ENCODE measurements around the gene POLA2. TPM values are rescaled to one million over a fixed set of nuclear protein-coding genes. Genes with fewer than 3 reads are reported as not detected.
A peak's percentile ranks its signal among the peaks of the same experiment; 100 is the strongest.

The POLA2 gene
- polyA plus RNA-seq, 2 of the 4 experiments (the other 2 are of a cell fraction), result 34.5 to 52.3 TPM

GRCh38 chr11:65292890-65293289, 31.1 kb downstream of the POLA2 start:
- FAIRE-seq, result no peak

GRCh38 chr11:65293909-65294381, 32.2 kb downstream of the POLA2 start:
- Histone ChIP-seq H3K27ac (peak overlapping the region in 1 of 2 experiments; percentile 94; a peak in 2 of 6 replicates), H3K4me3 (no peak overlapping the region), H3K9me3 (no peaks in the 10 kb centered on the region), H3K4me2 (no peak overlapping the region), H3K4me1 (peaks cover 47% of the 10 kb centered on the region)
- FAIRE-seq (no peak), DNase-seq (ENCODE audit: low read depth in 1 of 2, low spot score in 1 of 2) (no peak), ATAC-seq (no peak)
- CTCF ChIA-PET, result interaction anchor here (76.3 to 78.3 kb wide), 2 partner anchors 13 to 22 kb away, joined by 3090 read pairs; partner anchors contain the start of genes CDC42EP2, DPF2, POLA2 and TIGD3
- WGBS (ENCODE audit: missing lambda C conversion rate), result 92% methylated on average over 10 of the region's 10 CpGs
- no peak for TF ChIP-seq EHF (CRISPR knock-in tag; IDR thresholded peaks at IDR 0.05)
- TF ChIP-seq JUN (IDR thresholded peaks at IDR 0.05), result no peak
- TF ChIP-seq PBX3 (IDR thresholded peaks at IDR 0.05), result no peak
- TF ChIP-seq CHD4 (IDR thresholded peaks at IDR 0.05; ENCODE audit: borderline replicate concordance), result no peak
- no peak for TF ChIP-seq ZNF302 (CRISPR knock-in tag; IDR thresholded peaks at IDR 0.05)
- TF ChIP-seq MAFK (IDR thresholded peaks at IDR 0.05; ENCODE audit: partially characterized antibody), result no peak
- no peak for TF ChIP-seq TFCP2L1 (CRISPR knock-in tag; IDR thresholded peaks at IDR 0.05)
- no peak for TF ChIP-seq SREBF2 (IDR thresholded peaks at IDR 0.05)
- TF ChIP-seq ZSCAN20 (CRISPR knock-in tag; IDR thresholded peaks at IDR 0.05), result no peak
- no peak for TF ChIP-seq RFX5 (IDR thresholded peaks at IDR 0.05)
- no peak for TF ChIP-seq EP300 (IDR thresholded peaks at IDR 0.05)
- no peak for TF ChIP-seq REST (IDR thresholded peaks at IDR 0.05)
- TF ChIP-seq JUNB (IDR thresholded peaks at IDR 0.05), result no peak
- no peak for TF ChIP-seq TP53 (CRISPR knock-in tag; IDR thresholded peaks at IDR 0.05)
- TF ChIP-seq KDM1A (IDR thresholded peaks at IDR 0.05; ENCODE audit: low read depth), result no peak
- no peak for TF ChIP-seq CBX8 (IDR thresholded peaks at IDR 0.05)
- TF ChIP-seq RAD21 (conservative IDR thresholded peaks at IDR 0.05 in 1 of 2, IDR thresholded peaks at IDR 0.05 in 1 of 2), result no peak
- TF ChIP-seq ELK1 (IDR thresholded peaks at IDR 0.05; ENCODE audit: low read depth, low read length), result no peak
- POLR2A ChIA-PET, result interaction anchor here (0.5 to 1.0 kb wide), 2 partner anchors 10 to 19 kb away, joined by 4 read pairs; no protein-coding TSS in a partner anchor

More at GRCh38 chr11:65292890-65293289, 31.1 kb downstream of the POLA2 start:
- Histone ChIP-seq H3K4me2 (peak overlapping the region; percentile 76), H3K4me3 (no peak overlapping the region), H3K9me3 (no peaks in the 10 kb centered on the region), H3K27ac (peak overlapping the region; percentile 79 to 94), H3K4me1 (peaks cover 47% of the 10 kb centered on the region)
- POLR2A ChIA-PET, result interaction anchor here (1.1 kb wide), 1 partner anchor 13 kb away, joined by 3 read pairs; no protein-coding TSS in a partner anchor
- TF ChIP-seq POLR2AphosphoS2 (conservative IDR thresholded peaks at IDR 0.05; ENCODE audit: low read length) (no peak), GATA3 (IDR thresholded peaks at IDR 0.05; ENCODE audit: borderline replicate concordance) (no peak), ZNF302 (CRISPR knock-in tag; IDR thresholded peaks at IDR 0.05) (no peak), CHD4 (IDR thresholded peaks at IDR 0.05; ENCODE audit: borderline replicate concordance) (no peak), EHMT2 (IDR thresholded peaks at IDR 0.05; ENCODE audit: low read depth) (no peak), ZFP36 (IDR thresholded peaks at IDR 0.05; ENCODE audit: borderline replicate concordance, partially characterized antibody) (no peak), EHF (CRISPR knock-in tag; IDR thresholded peaks at IDR 0.05) (no peak), CTCF (IDR thresholded peaks at IDR 0.05) (no peak), ZSCAN20 (CRISPR knock-in tag; IDR thresholded peaks at IDR 0.05) (no peak), RAD21 (conservative IDR thresholded peaks at IDR 0.05 in 1 of 2, IDR thresholded peaks at IDR 0.05 in 1 of 2) (no peak), E2F6 (IDR thresholded peaks at IDR 0.05; ENCODE audit: borderline replicate concordance, low read depth) (no peak), SREBF2 (IDR thresholded peaks at IDR 0.05) (no peak), NR3C1 (IDR thresholded peaks at IDR 0.05) (no peak), FOSB (CRISPR knock-in tag; IDR thresholded peaks at IDR 0.05) (no peak), MYC (IDR thresholded peaks at IDR 0.05; ENCODE audit: borderline replicate concordance, low read length) (no peak), KDM5A (IDR thresholded peaks at IDR 0.05) (no peak), CEBPB (IDR thresholded peaks at IDR 0.05) (no peak), RFX5 (IDR thresholded peaks at IDR 0.05) (no peak), HDAC2 (IDR thresholded peaks at IDR 0.05) (no peak), TP53 (CRISPR knock-in tag; IDR thresholded peaks at IDR 0.05) (no peak)
- DNase-seq (ENCODE audit: low read depth in 1 of 2, low spot score in 1 of 2) (no peak), ATAC-seq (no peak)
- 80% methylated on average over 5 of the region's 5 CpGs for WGBS (ENCODE audit: missing lambda C conversion rate)
- CTCF ChIA-PET, result interaction anchor here (0.7 to 78.3 kb wide), 3 partner anchors 12 to 123 kb away, joined by 5 to 3090 read pairs (median 3090); partner anchors contain the start of genes CDC42EP2, DPF2, POLA2 and TIGD3

Data from A549 (cell line).